Measurements from ENCODE around the gene ACER3.
"Not testable (repeated sequence)": the region's sequence is repeated elsewhere in the genome, so short reads cannot be mapped to it uniquely, and the experiment has no call there.

DNA sequence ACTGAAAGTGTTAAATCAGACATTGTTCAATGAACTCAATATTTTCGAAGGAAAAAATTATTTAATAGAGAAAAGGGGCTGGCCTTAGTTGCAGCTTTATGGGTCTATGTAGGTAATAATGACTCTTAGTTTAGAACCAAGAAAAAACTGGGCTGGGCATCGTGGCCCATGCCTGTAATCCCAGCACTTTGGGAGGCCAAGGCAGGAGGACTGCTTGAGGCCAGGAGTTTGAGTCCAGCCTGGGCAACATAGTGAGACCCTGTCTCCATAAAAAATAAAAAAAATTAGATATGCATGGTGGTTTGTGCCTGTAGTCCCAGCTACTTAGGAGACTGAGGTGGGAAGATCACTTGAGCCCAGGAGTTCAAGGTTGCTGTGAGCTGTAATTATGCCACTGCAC, 2.1 kb downstream of the ACER3 start:
- TF ChIP-seq CSDC2 (CRISPR knock-in tag; IDR thresholded peaks at IDR 0.05); SNAI2 (CRISPR knock-in tag; IDR thresholded peaks at IDR 0.05); ESRRG (CRISPR knock-in tag; IDR thresholded peaks at IDR 0.05); ZNF565 (CRISPR knock-in tag; conservative IDR thresholded peaks at IDR 0.05; ENCODE audit: low read depth); OSR1 (CRISPR knock-in tag; IDR thresholded peaks at IDR 0.05); RARB (CRISPR knock-in tag; IDR thresholded peaks at IDR 0.05); ZFP30 (CRISPR knock-in tag; IDR thresholded peaks at IDR 0.05); ZFP3 (CRISPR knock-in tag; IDR thresholded peaks at IDR 0.05); TOX (CRISPR knock-in tag; IDR thresholded peaks at IDR 0.05; ENCODE audit: borderline replicate concordance); GLIS3 (CRISPR knock-in tag; IDR thresholded peaks at IDR 0.05): not testable (repeated sequence)
- TF ChIP-seq, protein P1, sequence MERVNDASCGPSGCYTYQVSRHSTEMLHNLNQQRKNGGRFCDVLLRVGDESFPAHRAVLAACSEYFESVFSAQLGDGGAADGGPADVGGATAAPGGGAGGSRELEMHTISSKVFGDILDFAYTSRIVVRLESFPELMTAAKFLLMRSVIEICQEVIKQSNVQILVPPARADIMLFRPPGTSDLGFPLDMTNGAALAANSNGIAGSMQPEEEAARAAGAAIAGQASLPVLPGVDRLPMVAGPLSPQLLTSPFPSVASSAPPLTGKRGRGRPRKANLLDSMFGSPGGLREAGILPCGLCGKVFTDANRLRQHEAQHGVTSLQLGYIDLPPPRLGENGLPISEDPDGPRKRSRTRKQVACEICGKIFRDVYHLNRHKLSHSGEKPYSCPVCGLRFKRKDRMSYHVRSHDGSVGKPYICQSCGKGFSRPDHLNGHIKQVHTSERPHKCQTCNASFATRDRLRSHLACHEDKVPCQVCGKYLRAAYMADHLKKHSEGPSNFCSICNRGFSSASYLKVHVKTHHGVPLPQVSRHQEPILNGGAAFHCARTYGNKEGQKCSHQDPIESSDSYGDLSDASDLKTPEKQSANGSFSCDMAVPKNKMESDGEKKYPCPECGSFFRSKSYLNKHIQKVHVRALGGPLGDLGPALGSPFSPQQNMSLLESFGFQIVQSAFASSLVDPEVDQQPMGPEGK (CRISPR knock-in tag; IDR thresholded peaks at IDR 0.05; ENCODE audit: borderline replicate concordance): not testable (repeated sequence)

Data from SK-N-SH treated with all-trans-retinoic acid at 6 μM for 48 hours (cell line).